ENCODE data around the gene GFRA1.

Gene GFRA1

DNA sequence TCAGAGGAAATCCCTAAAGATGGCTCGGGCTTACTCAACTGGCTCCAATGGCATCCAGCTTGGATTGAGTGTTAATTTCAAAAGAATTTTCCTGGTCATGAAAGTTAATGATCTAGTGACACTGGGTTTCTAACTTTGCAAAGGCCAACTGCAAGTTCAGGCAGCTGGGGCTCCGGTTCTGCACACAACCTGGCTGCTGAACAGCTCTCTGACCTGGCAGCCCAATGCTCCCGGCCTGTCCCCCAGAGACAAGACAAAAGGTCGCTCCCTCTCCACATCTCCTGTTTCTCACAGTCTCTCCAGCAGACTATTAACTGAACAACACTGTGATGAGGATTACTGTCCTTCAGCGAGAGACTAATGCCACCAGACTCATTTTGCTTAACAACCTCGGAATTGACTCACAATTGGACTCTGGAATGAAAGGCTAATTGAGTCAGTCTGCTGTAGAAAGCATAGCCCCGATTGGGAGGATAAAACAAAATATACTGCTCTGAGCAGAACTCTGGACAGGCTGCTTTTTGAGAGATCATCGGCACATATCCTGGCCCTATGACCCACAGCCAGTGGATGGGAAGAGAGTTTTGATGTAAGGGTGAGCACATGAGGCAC is 174.5 kb downstream of the GFRA1 start:
- no peak for DNase-seq

- DNase-seq: no peak
These were observed 175.7 kb downstream of the GFRA1 start for GRCh38 chr10:116097239-116097784.

GRCh38 chr10:116096526-116096925 is 176.5 kb downstream of the GFRA1 start:
- DNase-seq: no peak

DNA sequence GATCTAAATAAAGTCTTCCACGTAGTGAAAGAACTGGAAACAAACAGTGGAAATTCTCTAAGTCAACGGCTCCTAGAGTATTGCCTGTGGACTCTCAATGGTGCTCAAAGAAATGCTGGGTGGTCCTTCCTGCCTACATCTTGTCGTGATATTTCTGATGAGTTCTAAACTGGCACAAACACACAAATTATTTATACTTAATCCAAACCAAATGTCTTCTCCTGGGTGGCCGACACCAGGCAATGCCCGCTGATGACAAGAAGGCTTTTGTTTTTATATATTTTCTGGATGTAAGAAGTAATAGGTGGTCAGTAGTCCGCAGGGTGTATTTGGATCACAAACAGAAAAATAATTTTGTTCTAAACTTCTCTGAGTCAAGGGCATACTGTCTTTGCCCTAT is 178.7 kb downstream of the GFRA1 start:
- DNase-seq: no peak

- no peak for DNase-seq
These were observed 180.0 kb downstream of the GFRA1 start for GRCh38 chr10:116093031-116093430.

- DNase-seq: no peak
These were observed 184.0 kb downstream of the GFRA1 start for GRCh38 chr10:116088985-116089384.

DNA sequence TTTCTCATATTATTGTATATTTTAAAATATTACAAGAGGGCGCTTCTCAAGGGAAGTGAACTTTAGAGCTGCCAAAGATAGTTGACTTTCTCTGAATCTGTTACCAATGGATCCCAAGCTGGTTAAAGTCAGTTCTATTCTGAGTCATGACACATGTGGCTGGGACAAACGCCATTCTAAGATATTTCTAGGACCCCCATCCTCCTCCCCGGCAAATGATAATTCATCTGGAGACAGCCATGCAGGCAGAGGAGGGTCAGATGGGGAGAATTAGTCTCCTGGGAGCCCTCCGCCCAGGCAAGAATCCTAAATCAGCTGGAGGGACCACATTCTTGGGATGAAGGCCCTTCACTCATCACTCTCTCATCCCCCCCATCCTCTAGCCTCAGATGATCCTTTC is 187.7 kb downstream of the GFRA1 start:
- no peak for DNase-seq

DNA sequence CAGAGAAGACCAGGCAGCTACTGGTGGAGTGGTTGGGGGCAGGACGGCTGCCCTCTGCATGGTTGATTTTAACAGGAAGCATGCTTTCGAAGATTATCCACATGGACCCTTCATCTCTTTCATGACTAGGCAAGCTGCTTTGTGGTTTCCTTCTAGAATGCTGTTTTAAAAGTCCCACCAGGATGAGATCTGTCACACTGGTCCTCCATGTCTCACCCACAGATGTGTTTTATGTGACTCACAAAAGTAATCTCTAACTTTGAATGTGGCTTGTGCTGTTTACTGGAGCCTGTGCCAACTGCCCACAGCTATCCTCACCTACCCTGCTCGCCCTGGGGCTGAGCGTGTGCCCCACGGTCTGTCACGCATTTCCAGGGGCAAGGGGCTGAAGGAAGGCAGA is 188.8 kb downstream of the GFRA1 start:
- no peak for DNase-seq

DNA sequence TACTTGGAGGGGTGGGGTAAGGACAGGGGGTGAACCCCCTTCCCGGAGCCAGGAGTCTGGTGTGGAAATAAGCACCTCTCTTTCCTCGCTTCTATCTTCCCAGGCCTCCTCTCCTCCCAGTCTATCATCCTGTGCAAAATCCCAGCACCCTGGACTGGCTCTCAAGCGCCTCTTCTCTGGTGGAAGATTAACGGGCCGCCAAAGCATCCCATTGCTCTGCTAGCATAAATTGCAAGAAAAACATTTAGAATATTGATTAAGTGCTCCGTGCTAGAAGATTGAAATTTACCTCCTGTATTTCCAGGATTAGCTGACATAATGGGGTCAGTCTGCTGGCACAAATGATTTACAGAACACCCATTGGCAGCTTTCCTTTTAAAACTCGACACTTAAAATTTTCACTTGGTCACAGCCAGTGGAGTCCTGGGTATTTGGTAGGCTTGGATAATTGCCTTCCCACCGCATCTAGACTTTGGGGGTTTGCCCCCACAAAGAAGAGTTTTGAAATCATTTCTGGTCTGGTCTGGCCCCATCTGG is 189.7 kb downstream of the GFRA1 start:
- DNase-seq: no peak

DNA sequence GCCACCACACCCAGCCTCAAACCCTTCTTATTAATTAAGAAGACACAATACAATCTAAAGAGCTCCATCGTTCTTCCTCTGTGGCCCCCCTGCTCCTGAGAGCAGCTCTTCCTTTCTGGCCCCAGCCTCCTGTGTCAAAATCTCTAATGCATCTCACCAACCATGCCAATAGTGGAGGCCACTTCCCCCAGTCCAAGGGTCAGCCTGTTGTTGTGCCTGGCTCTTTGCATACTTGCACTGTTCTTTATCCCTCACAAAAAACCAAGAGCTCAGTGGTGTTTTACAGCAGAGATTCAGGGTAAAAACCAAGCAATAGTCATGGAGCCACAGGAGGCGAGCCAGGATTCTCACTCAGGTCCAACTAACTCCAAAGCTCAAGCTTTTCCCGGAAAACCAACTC is 190.2 kb downstream of the GFRA1 start:
- no peak for DNase-seq

DNA sequence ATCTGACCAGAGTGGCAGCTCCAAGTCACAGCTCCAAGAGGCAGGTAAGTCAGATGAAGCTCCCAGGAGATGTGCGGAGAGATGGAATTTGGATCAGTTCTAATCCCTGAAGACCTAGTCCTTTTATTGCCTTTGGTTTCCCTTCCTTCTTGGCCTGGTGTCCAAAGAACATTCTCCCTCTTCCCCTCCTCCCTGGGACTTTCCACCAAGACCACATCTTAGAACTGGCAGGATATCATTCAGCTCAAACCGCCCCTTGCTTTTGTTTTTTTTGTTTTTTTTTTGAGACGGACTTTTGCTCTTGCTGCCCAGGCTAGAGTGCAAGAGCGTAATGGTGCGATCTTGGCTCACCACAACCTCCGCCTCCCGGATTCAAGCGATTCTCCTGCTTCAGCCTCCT is 190.8 kb downstream of the GFRA1 start:
- DNase-seq: no peak

GRCh38 chr10:116080553-116080952 is 192.5 kb downstream of the GFRA1 start:
- DNase-seq: no peak

DNA sequence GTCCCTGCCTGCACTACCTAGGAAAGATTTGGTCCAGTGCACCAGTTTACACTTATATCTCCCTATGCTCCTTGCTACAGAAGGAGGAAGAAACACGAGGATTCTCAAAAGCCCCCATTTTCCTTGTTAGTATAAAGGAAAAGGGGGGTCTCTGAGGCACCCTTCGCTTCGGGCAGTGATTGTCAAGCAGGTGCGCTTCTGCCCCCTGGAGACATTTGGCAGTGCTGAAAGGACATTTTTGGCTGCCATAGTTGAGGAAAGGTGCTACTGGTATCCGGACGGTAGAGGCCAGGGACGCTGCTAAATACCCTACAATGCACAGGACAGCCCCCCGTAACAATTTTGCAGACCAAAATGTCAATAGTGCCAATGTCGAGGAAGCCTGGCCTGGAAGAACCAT is 193.7 kb downstream of the GFRA1 start:
- DNase-seq: no peak

GRCh38 chr10:116076621-116077020 is 196.4 kb downstream of the GFRA1 start:
- DNase-seq: no peak

DNA sequence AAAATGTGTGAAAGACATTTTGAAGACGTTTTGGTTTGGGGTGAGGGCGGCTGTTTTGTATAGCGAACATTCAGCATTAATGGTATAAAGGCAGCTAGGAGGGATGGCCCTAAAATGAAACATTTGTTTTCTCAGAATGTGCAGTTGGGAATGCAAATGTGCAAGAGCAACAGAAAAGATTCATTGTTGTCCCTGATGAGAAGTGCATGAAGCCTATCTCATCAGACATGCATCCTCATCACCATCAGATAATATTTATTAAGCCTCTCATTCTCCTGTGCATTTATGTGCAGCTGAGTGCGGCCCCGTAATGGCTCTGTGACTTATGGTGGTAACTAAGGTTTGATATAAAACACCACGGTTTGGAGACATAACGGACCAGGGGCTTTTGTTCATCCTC is 199.5 kb downstream of the GFRA1 start:
- DNase-seq: no peak

DNA sequence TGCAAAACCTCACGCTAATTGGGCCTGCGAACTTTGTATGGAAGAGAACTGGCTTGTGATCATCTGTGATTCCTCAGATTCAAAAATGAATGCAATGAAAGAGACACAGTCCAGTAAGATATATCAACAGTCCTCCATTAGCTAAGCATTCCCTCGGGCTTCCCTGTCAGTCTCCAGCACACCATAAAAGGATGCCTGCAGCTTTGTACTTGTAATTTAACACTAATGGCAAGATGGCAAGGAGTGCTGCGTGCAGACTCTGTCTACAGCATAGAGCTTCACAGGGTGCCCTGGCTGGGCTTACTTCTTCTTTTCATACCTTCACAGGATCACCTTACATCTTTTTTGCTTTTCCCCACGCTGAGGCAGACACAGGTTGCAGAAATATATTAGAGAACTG is 200.0 kb downstream of the GFRA1 start:
- DNase-seq: no peak

DNA sequence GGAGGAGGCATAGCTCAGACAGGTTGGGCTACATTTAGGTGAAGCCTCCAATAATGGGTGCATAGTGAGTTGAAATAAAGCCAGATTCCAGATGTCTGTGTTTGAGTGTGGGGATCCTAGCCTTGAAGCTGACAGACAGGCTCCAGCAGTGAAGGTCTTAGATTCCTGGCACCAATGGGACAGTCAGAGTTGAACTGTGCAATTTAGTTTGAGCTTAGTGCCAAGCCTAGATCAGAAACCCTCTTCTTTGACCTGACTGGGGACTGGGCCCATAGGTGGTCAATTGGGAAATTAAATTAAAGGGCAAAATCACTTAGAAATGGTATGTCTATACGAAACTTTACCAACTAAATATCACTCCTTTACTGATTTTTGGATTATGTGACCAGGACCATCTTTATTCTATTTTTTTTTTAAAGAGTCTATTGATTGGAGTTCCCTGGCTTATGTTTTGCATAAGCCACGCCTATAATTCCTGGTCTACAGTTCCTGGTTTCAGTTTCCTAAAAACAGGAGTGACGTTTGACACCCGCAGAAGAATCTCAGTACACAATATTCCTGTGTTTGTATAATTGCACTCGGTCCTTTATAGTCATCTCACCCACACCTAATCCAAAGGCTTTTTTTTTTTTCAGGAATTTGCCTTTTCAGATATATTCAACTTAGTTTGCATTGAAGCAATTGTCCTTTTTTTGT is 201.4 kb downstream of the GFRA1 start:
- no peak for DNase-seq

DNA sequence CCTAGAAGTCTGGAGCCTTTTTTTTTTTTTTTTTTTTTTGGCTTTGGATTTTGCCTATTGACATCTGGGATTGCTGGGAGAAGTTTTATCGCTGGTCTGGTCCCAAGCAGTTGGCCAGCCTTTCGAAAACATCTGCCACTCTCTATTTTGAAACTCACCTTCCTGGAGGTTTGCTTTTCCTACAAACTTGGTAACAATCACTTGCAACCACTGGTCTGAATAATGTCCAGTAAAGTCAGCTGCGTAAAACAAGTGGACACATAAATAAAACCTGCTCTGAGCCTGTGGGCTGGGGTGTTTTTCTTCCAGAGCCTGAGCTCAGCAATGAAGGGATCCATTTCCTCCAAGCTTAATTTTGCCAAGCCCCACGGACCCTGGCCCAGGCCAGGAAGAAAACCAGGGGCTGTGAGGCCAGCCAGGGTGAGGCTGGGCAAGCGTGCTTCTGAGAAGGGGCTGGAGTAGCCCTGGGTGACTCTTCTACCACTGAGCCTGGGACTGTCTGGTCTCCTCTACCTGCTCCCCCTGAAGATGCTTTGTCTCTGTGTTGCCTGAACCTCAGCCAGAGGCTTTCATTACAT is 202.2 kb downstream of the GFRA1 start:
- no peak for DNase-seq

DNA sequence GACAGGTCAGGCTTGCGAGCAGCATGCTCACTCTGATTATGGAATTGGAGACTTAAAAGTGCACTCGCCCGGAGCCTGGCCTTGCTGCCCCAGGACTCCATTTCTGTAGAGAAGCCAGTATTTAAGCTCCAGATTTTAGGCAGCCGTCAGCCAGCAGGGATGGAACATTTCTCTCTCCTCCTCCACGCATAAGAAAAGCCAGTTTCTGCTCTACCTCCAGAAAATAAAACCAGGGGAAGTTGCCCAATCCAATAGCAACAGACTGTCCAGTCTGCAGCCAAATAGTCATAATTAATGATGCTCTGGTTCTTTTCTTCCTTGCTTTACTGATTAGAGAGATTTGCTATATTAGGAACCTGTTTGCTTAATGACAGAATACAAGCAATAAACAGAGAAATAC is 203.2 kb downstream of the GFRA1 start:
- DNase-seq: no peak

GRCh38 chr10:116067825-116068224 is 205.2 kb downstream of the GFRA1 start:
- DNase-seq: no peak

DNA sequence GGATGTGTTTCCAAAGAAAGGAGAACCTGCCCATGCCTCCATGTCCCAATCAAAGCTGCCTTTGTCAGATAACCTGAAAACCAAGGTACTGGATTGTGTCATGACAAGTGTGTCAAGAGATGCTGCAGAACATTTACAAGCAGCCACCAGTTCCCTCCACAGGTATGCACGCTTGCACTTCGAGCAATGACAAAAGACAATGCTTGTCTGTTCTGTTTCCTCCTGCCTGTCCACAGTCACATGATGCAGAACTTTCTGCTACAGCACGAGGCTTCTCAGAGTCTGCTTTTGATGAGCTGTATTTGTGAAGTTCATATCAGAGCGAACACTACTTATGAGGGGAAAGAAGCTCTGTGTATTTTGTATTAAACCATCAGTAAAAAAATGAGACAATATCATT is 209.9 kb downstream of the GFRA1 start:
- DNase-seq: no peak

DNA sequence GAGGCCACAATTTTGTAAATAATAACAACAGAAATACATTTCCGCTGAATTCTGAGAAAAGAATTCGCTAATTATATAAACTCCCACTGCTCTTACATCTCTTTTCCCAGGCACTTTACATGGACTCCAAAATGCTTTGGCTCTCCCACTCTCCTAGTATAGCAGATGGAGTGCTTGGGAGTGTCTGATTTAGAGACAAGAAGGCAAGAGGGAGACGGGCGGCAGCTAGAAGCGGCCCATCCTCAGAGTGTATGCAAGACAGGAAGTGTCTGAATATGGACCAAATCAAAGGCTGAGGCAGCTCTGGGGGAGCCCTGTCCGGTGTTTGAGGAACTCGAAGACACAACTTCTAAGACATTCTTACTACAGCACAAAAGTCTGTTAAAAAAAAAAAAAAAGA is 212.1 kb downstream of the GFRA1 start:
- DNase-seq: no peak

GRCh38 chr10:116059320-116059719 is 213.7 kb downstream of the GFRA1 start:
- no peak for DNase-seq

Data from stimulated activated naive CD4-positive, alpha-beta T cell treated with Interleukin-2 at 50 U/mL for 16 hours (primary cell).